HepG2 (cell line): ENCODE data around the gene PAN3.

ENCODE experiments used
- CTCF ChIP-seq: sonication (generic); formaldehyde crosslinking; IDR thresholded peaks from 2 replicates; pipeline ENCODE4 v1.5.0; 2020; ENCODE audit warnings: mild to moderate bottlenecking, missing genetic modification reagents, moderate library complexity
- FOXM1 ChIP-seq: sonication (generic); formaldehyde crosslinking; IDR thresholded peaks from 2 replicates; pipeline ENCODE4 v1.5.0; 2020; ENCODE audit warnings: missing genetic modification reagents
- NRL ChIP-seq: sonication (generic); formaldehyde crosslinking; IDR thresholded peaks from 2 replicates; pipeline ENCODE4 v1.5.0; 2020; ENCODE audit warnings: missing genetic modification reagents, mild to moderate bottlenecking, moderate library complexity, borderline replicate concordance
- POLR2AphosphoS5 ChIP-seq: IDR thresholded peaks from 2 replicates; pipeline ENCODE4 v1.6.1; 2012; ENCODE audit warnings: low read depth, low read length
- RFX5 ChIP-seq: IDR thresholded peaks from 2 replicates; pipeline ENCODE4 v1.6.1; 2011; ENCODE audit warnings: low read depth, low read length, improper control_type of control experiment
- SP1 ChIP-seq, 2 experiments: fragments of 450-650 bp in 1 of 2; sonication (generic) in 1 of 2; formaldehyde crosslinking in 1 of 2; IDR thresholded peaks; 2 replicates each; pipeline versions ENCODE4 v1.4.0 to v1.6.1; 2016 to 2020; ENCODE audit warnings: missing genetic modification reagents in 1 of 2
- SP2 ChIP-seq: sonication (generic); formaldehyde crosslinking; IDR thresholded peaks from 2 replicates; pipeline ENCODE4 v1.5.1; 2020; ENCODE audit warnings: mild to moderate bottlenecking, missing genetic modification reagents
- STAG1 ChIP-seq: sonication (generic); formaldehyde crosslinking; IDR thresholded peaks from 2 replicates; pipeline ENCODE4 v1.4.0; 2020; ENCODE audit warnings: missing genetic modification reagents

- TF ChIP-seq SP1 (IDR thresholded peaks at IDR 0.05) (no peak), SP1 (CRISPR knock-in tag; IDR thresholded peaks at IDR 0.05) (no peak), POLR2AphosphoS5 (no peak), STAG1 (no peak), SP2 (no peak), FOXM1 (CRISPR knock-in tag) (no peak), CTCF (CRISPR knock-in tag) (no peak), RFX5 (no peak), NRL (CRISPR knock-in tag) (no peak)
These were observed 119.0 kb downstream of the PAN3 start for GRCh38 chr13:28257305-28257704.
